Ureter (tissue), 1 donor: ENCODE data around the gene ZNF296. TPM values are rescaled to one million over a fixed set of nuclear protein-coding genes. Genes with fewer than 3 reads are reported as not detected.

ENCODE experiments used
- DNase-seq: peaks from one replicate; pipeline ENCODE4 v3.0.0-alpha.2; 2020; ENCODE audit warnings: low spot score
- total RNA-seq: library from RNA; stranded (reverse); gene quantifications from one replicate; pipeline ENCODE4 v1.2.4, GENCODE V29; 2023
- donor health status: DM: yes; HTN: yes; CAD: no.

The ZNF296 gene
- total RNA-seq, 1 donor from 2014 or later: 5.1 TPM

DNA sequence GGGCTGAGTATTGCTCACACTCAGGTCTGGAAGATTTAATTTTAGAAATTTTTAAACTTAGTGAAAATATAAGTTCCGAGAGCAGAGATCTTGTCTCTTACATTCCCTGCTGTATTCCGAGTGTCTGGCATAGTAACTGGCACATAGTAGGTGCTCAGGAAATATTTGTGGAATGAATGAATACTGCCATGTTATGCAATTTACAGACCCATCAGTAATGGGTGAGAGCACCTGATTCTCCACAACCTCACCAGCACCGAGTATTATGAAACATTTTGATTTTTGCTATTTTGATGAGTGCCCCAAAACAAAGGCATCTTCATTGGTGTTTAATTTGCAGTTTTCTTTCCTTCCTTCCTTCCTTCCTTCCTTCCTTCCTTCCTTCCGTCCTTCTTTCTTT, 53.2 kb downstream of the ZNF296 start:
- no peak for DNase-seq

- DNase-seq: no peak
These were observed 54.3 kb downstream of the ZNF296 start for GRCh38 chr19:45021971-45022370.

Other genes with a start within 250 kb of the ZNF296 start
- gene NECTIN2, start 230.2 kb downstream of the ZNF296 start, total RNA-seq: 66.7 TPM
- 65.9 TPM for gene TOMM40, start 185.2 kb downstream of the ZNF296 start, total RNA-seq
- 61.2 TPM for gene APOE, start 170.7 kb downstream of the ZNF296 start, total RNA-seq
- 32.5 TPM for gene APOC1, start 161.9 kb downstream of the ZNF296 start, total RNA-seq
- not detected for gene APOC4, start 134.2 kb downstream of the ZNF296 start, total RNA-seq
- gene APOC2, start 130.4 kb downstream of the ZNF296 start, total RNA-seq: 1.3 TPM
- gene CLPTM1, start 121.1 kb downstream of the ZNF296 start, total RNA-seq: 94.1 TPM
- 16.9 TPM for gene RELB, start 75.0 kb downstream of the ZNF296 start, total RNA-seq
- gene CLASRP, start 37.4 kb downstream of the ZNF296 start, total RNA-seq: 128 TPM
- gene GEMIN7, start 2.8 kb upstream of the ZNF296 start, total RNA-seq: 19.9 TPM
- 89.3 TPM for gene PPP1R37, start 16.7 kb upstream of the ZNF296 start, total RNA-seq
- gene NKPD1, start 84.5 kb upstream of the ZNF296 start, total RNA-seq: 0.60 TPM
- 37.7 TPM for gene TRAPPC6A, start 101.8 kb upstream of the ZNF296 start, total RNA-seq
- 15.0 TPM for gene BLOC1S3, start 102.3 kb upstream of the ZNF296 start, total RNA-seq
- 7.2 TPM for gene EXOC3L2, start 168.9 kb upstream of the ZNF296 start, total RNA-seq
- 32.0 TPM for gene MARK4, start 174.8 kb upstream of the ZNF296 start, total RNA-seq
- gene CKM, start 246.4 kb upstream of the ZNF296 start, total RNA-seq: 2.8 TPM